Mammary epithelial cell (primary cell): ENCODE data around the gene PEX5L.

ENCODE experiments used
- EZH2 ChIP-seq: IDR thresholded peaks from 2 replicates; pipeline ENCODE4 v1.6.1; 2012; ENCODE audit warnings: low read length, inconsistent platforms, borderline replicate concordance
- TF ChIP-seq, protein P1 (sequence below), 2 donors: IDR thresholded peaks in 1 of 2; conservative IDR thresholded peaks in 1 of 2; 2 replicates each; pipeline ENCODE4 v1.5.1; 2011 to 2012; ENCODE audit warnings: inconsistent platforms in 2 of 2, low read length in 2 of 2, mild to moderate bottlenecking in 2 of 2, control low read depth in 1 of 2, low read depth in 1 of 2; ENCODE audit not compliant: insufficient read depth in 1 of 2; ENCODE audit errors: extremely low read depth in 1 of 2

DNA sequence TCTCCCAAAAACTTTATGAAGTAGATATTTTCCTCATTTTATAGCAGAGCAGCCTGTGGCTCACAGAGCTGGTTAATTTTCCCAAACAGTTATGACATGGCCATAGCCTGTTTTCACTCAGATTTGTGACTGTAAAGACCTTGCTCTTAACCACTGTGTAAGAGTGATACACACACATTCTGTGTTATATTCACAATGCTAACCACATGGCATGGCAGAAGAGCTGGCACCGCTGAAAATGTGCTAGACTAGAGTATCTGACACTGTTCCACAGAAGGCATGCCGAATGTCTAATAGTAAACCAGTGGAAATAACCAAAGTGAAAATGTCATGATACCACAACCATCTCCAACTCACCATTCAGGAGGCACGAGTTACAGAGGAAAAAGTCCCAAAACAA, 71.8 kb downstream of the PEX5L start:
- TF ChIP-seq, protein P1, sequence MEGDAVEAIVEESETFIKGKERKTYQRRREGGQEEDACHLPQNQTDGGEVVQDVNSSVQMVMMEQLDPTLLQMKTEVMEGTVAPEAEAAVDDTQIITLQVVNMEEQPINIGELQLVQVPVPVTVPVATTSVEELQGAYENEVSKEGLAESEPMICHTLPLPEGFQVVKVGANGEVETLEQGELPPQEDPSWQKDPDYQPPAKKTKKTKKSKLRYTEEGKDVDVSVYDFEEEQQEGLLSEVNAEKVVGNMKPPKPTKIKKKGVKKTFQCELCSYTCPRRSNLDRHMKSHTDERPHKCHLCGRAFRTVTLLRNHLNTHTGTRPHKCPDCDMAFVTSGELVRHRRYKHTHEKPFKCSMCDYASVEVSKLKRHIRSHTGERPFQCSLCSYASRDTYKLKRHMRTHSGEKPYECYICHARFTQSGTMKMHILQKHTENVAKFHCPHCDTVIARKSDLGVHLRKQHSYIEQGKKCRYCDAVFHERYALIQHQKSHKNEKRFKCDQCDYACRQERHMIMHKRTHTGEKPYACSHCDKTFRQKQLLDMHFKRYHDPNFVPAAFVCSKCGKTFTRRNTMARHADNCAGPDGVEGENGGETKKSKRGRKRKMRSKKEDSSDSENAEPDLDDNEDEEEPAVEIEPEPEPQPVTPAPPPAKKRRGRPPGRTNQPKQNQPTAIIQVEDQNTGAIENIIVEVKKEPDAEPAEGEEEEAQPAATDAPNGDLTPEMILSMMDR (conservative IDR thresholded peaks at IDR 0.05 in 1 of 2, IDR thresholded peaks at IDR 0.05 in 1 of 2; ENCODE audit: extremely low read depth in 1 of 2, insufficient read depth in 1 of 2, low read depth in 1 of 2, low read length in 2 of 2) = no peak
- TF ChIP-seq EZH2 = no peak
